HFFc6 (cell line): Measurements from ENCODE around the gene FMO3. TPM values are rescaled to one million over a fixed set of nuclear protein-coding genes. Genes with fewer than 3 reads are reported as not detected.

ENCODE experiments used
- DNase-seq: peaks from one replicate; pipeline ENCODE4 v3.0.0-alpha.2; 2018
- H3K27ac Mint-ChIP-seq: 2 replicates; pipeline ENCODE4 v1.8.0; 2020; ENCODE audit warnings: mild to moderate bottlenecking, mixed read lengths
- H3K27me3 Mint-ChIP-seq: 2 replicates; pipeline ENCODE4 v1.8.0; 2021; ENCODE audit warnings: mild to moderate bottlenecking, moderate library complexity, mixed read lengths; ENCODE audit not compliant: insufficient read depth
- H3K36me3 Mint-ChIP-seq: 2 replicates; pipeline ENCODE4 v1.8.0; 2021; ENCODE audit warnings: low read depth, mixed read lengths
- H3K4me1 Mint-ChIP-seq: 2 replicates; pipeline ENCODE4 v1.8.0; 2020; ENCODE audit warnings: low read depth, mixed read lengths
- H3K4me3 Mint-ChIP-seq: 2 replicates; pipeline ENCODE4 v1.8.0; 2020; ENCODE audit warnings: mild to moderate bottlenecking, moderate library complexity, mixed read lengths
- H3K9me3 Mint-ChIP-seq: 2 replicates; pipeline ENCODE4 v1.8.0; 2020; ENCODE audit warnings: mild to moderate bottlenecking, mixed read lengths
- CTCF ChIP-seq: fragments of 200-600 bp; sonication (generic); IDR thresholded peaks from 2 replicates; pipeline ENCODE4 v1.5.0; 2021; ENCODE audit warnings: antibody characterized with exemption, mild to moderate bottlenecking
- total RNA-seq, 6 experiments: library from RNA; stranded (reverse); fragmentation: NEBNext Ultra II Directional; extraction: Animal tissue kit (Norgen Biotek cat#: 25700); gene quantifications; 2 replicates in 1 of 6; 3 replicates in 5 of 6; pipeline ENCODE4 v1.2.3, GENCODE V29; 2021

The FMO3 gene
- total RNA-seq, 6 experiments from 2014 or later: 0.23 to 0.89 (median 0.40) TPM; not detected in 2

GRCh38 chr1:171062902-171063301 lies 27.8 kb upstream of the FMO3 start:
- Mint-ChIP-seq H3K9me3 (no peaks in the 10 kb centered on the region), H3K27me3 (peaks cover 4% of the 10 kb centered on the region; the same call in 1 of the 2 replicates), H3K4me1 (no peaks in the 10 kb centered on the region), H3K36me3 (no peaks in the 10 kb centered on the region), H3K27ac (no peak overlapping the region), H3K4me3 (no peak overlapping the region)
- no peak for DNase-seq
- TF ChIP-seq CTCF: no peak

GRCh38 chr1:171075041-171075440 lies 15.7 kb upstream of the FMO3 start:
- TF ChIP-seq CTCF: no peak
- no peaks in the 10 kb centered on the region for H3K9me3 Mint-ChIP-seq

GRCh38 chr1:171081314-171081753 lies 9.4 kb upstream of the FMO3 start:
- no peak overlapping the region for H3K27ac Mint-ChIP-seq

More at GRCh38 chr1:171075041-171075440, 15.7 kb upstream of the FMO3 start:
- no peaks in the 10 kb centered on the region for H3K36me3 Mint-ChIP-seq
- H3K4me1 Mint-ChIP-seq: no peaks in the 10 kb centered on the region
- no peak for DNase-seq
- no peak overlapping the region for H3K27ac Mint-ChIP-seq
- peaks cover 4% of the 10 kb centered on the region for H3K27me3 Mint-ChIP-seq
- H3K4me3 Mint-ChIP-seq: no peak overlapping the region

GRCh38 chr1:171081763-171082201 lies 8.9 kb upstream of the FMO3 start:
- no peak for DNase-seq
- Mint-ChIP-seq H3K4me1 (peaks cover 6% of the 10 kb centered on the region; the same call in 1 of the 2 replicates), H3K27me3 (peaks cover 3% of the 10 kb centered on the region; the same call in 1 of the 2 replicates), H3K36me3 (no peaks in the 10 kb centered on the region), H3K4me3 (no peak overlapping the region), H3K27ac (no peak overlapping the region), H3K9me3 (no peaks in the 10 kb centered on the region)
- no peak for TF ChIP-seq CTCF

More at GRCh38 chr1:171081314-171081753, 9.4 kb upstream of the FMO3 start:
- no peaks in the 10 kb centered on the region for H3K36me3 Mint-ChIP-seq
- no peak overlapping the region for H3K4me3 Mint-ChIP-seq
- peak; percentile 77 for TF ChIP-seq CTCF
- H3K9me3 Mint-ChIP-seq: no peaks in the 10 kb centered on the region
- peak; percentile 4 for DNase-seq
- peaks cover 6% of the 10 kb centered on the region; the same call in 1 of the 2 replicates for H3K4me1 Mint-ChIP-seq
- peaks cover 3% of the 10 kb centered on the region; the same call in 1 of the 2 replicates for H3K27me3 Mint-ChIP-seq

- no peaks in the 10 kb centered on the region for H3K9me3 Mint-ChIP-seq
Measured at GRCh38 chr1:171082606-171083005, 8.1 kb upstream of the FMO3 start.

More at GRCh38 chr1:171082606-171083005, 8.1 kb upstream of the FMO3 start:
- Mint-ChIP-seq H3K27ac (no peak overlapping the region), H3K27me3 (peaks cover 3% of the 10 kb centered on the region; the same call in 1 of the 2 replicates), H3K36me3 (no peaks in the 10 kb centered on the region), H3K4me1 (peaks cover 6% of the 10 kb centered on the region; the same call in 1 of the 2 replicates), H3K4me3 (no peak overlapping the region)
- no peak for TF ChIP-seq CTCF
- DNase-seq: no peak
